H9 (cell line): ENCODE data around the gene BEGAIN. TPM values are rescaled to one million over a fixed set of nuclear protein-coding genes. Genes with fewer than 3 reads are reported as not detected.
A peak's percentile ranks its signal among the peaks of the same experiment; 100 is the strongest.

Experiments
- DNase-seq: peaks from one replicate; pipeline ENCODE4 v3.0.0-alpha.2; 2017
- H2AFZ ChIP-seq: one replicate; pipeline ENCODE4 v1.6.1; 2013; ENCODE audit warnings: mild to moderate bottlenecking, low read length, control low read depth, moderate library complexity
- H2AK5ac ChIP-seq: 2 replicates; pipeline ENCODE4 v1.6.1; 2013; ENCODE audit warnings: low read length, control low read depth, mixed read lengths; ENCODE audit not compliant: insufficient read length
- H2BK120ac ChIP-seq: one replicate; pipeline ENCODE4 v1.6.1; 2013; ENCODE audit warnings: low read depth, mild to moderate bottlenecking, low read length, control low read depth, inconsistent platforms; ENCODE audit not compliant: poor library complexity, severe bottlenecking
- H2BK12ac ChIP-seq: 2 replicates; pipeline ENCODE4 v1.6.1; 2013; ENCODE audit warnings: low read length, control low read depth, mixed read lengths, low read depth; ENCODE audit not compliant: insufficient read length
- H2BK15ac ChIP-seq: 2 replicates; pipeline ENCODE4 v1.6.1; 2013; ENCODE audit warnings: low read depth, low read length, control low read depth
- H2BK20ac ChIP-seq: one replicate; pipeline ENCODE4 v1.6.1; 2013; ENCODE audit warnings: low read depth, mild to moderate bottlenecking, low read length, control low read depth, inconsistent platforms; ENCODE audit not compliant: poor library complexity, severe bottlenecking
- H2BK5ac ChIP-seq: 2 replicates; pipeline ENCODE4 v1.6.1; 2013; ENCODE audit warnings: low read length, control low read depth, mixed read lengths; ENCODE audit not compliant: insufficient read length
- H3K14ac ChIP-seq: 2 replicates; pipeline ENCODE4 v1.6.1; 2013; ENCODE audit warnings: low read length, control low read depth; ENCODE audit not compliant: insufficient read depth
- H3K18ac ChIP-seq: 2 replicates; pipeline ENCODE4 v1.6.1; 2013; ENCODE audit warnings: low read depth, mild to moderate bottlenecking, mixed read lengths, low read length, control low read depth; ENCODE audit not compliant: insufficient read length
- H3K23ac ChIP-seq: 2 replicates; pipeline ENCODE4 v1.6.1; 2013; ENCODE audit warnings: low read length, control low read depth, mixed read lengths, low read depth; ENCODE audit not compliant: insufficient read length
- H3K23me2 ChIP-seq: 2 replicates; pipeline ENCODE4 v1.6.1; 2013; ENCODE audit warnings: low read depth, mild to moderate bottlenecking, mixed read lengths, low read length, control low read depth; ENCODE audit not compliant: insufficient read length, poor library complexity, severe bottlenecking
- H3K27ac ChIP-seq: 2 replicates; pipeline ENCODE4 v1.5.1; 2013; ENCODE audit warnings: low read length, control low read depth, mixed read lengths, low read depth; ENCODE audit not compliant: insufficient read length
- H3K27me3 ChIP-seq: 2 replicates; pipeline ENCODE4 v1.6.1; 2013; ENCODE audit warnings: low read length, control low read depth, inconsistent platforms; ENCODE audit not compliant: insufficient read depth
- H3K4ac ChIP-seq: 2 replicates; pipeline ENCODE4 v1.6.1; 2013; ENCODE audit warnings: low read depth, mild to moderate bottlenecking, control low read depth, inconsistent platforms, low read length, moderate library complexity
- H3K4me1 ChIP-seq: 2 replicates; pipeline ENCODE4 v1.6.1; 2013; ENCODE audit warnings: low read length, control low read depth, inconsistent platforms; ENCODE audit not compliant: insufficient read depth
- H3K4me2 ChIP-seq: 2 replicates; pipeline ENCODE4 v1.6.1; 2013; ENCODE audit warnings: low read length, control low read depth, mixed read lengths; ENCODE audit not compliant: insufficient read length, insufficient read depth
- H3K56ac ChIP-seq: 2 replicates; pipeline ENCODE4 v1.6.1; 2013; ENCODE audit warnings: low read depth, mild to moderate bottlenecking, mixed read lengths, low read length, control low read depth; ENCODE audit not compliant: insufficient read length
- H3K79me1 ChIP-seq: 2 replicates; pipeline ENCODE4 v1.6.1; 2013; ENCODE audit warnings: low read depth, mild to moderate bottlenecking, moderate library complexity, low read length, control low read depth, inconsistent platforms; ENCODE audit not compliant: insufficient read depth, poor library complexity, severe bottlenecking
- H3K79me2 ChIP-seq: 2 replicates; pipeline ENCODE4 v1.6.1; 2013; ENCODE audit warnings: low read length, control low read depth, inconsistent platforms; ENCODE audit not compliant: insufficient read depth
- H3K9ac ChIP-seq: 2 replicates; pipeline ENCODE4 v1.6.1; 2013; ENCODE audit warnings: low read length, control low read depth, mixed read lengths; ENCODE audit not compliant: insufficient read length; ENCODE audit errors: extremely low read depth
- H3K9me3 ChIP-seq: one replicate; pipeline ENCODE4 v1.6.1; 2013; ENCODE audit warnings: low read depth, low read length, inconsistent platforms; ENCODE audit not compliant: control insufficient read depth
- H3T11ph ChIP-seq: one replicate; pipeline ENCODE4 v1.6.1; 2013; ENCODE audit warnings: mild to moderate bottlenecking, low read length, control low read depth, inconsistent platforms
- H4K20me1 ChIP-seq: one replicate; pipeline ENCODE4 v1.6.1; 2013; ENCODE audit not compliant: control insufficient read depth, insufficient read length, insufficient read depth
- H4K5ac ChIP-seq: 2 replicates; pipeline ENCODE4 v1.6.1; 2013; ENCODE audit warnings: low read depth, mild to moderate bottlenecking, mixed read lengths, low read length, control low read depth; ENCODE audit not compliant: insufficient read length
- H4K8ac ChIP-seq: replicated peaks from 2 replicates; pipeline ENCODE4 v1.6.1; 2013; ENCODE audit warnings: low read length, control low read depth, mixed read lengths, low read depth; ENCODE audit not compliant: insufficient read length
- H4K91ac ChIP-seq: 2 replicates; pipeline ENCODE4 v1.6.1; 2013; ENCODE audit warnings: low read depth, mild to moderate bottlenecking, moderate library complexity, mixed read lengths, low read length, control low read depth; ENCODE audit not compliant: insufficient read length
- H3K27ac Mint-ChIP-seq, 3 experiments: 2 replicates in 2 of 3; 3 replicates in 1 of 3; pipeline ENCODE4 v1.8.0; 2020 to 2021; ENCODE audit warnings: mixed read lengths in 3 of 3, mild to moderate bottlenecking in 1 of 3, moderate library complexity in 1 of 3
- H3K27me3 Mint-ChIP-seq: 2 replicates; pipeline ENCODE4 v1.8.0; 2021; ENCODE audit warnings: low read depth, mild to moderate bottlenecking, moderate library complexity, mixed read lengths
- H3K36me3 Mint-ChIP-seq, 3 experiments: 2 replicates in 2 of 3; 3 replicates in 1 of 3; pipeline ENCODE4 v1.8.0; 2020 to 2021; ENCODE audit warnings: low read depth in 3 of 3, mixed read lengths in 3 of 3; ENCODE audit not compliant: insufficient read depth in 1 of 3
- H3K4me1 Mint-ChIP-seq, 2 experiments: 2 replicates each; pipeline ENCODE4 v1.8.0; 2020; ENCODE audit warnings: mixed read lengths in 2 of 2
- H3K4me3 Mint-ChIP-seq, 2 experiments: 2 replicates in 1 of 2; 3 replicates in 1 of 2; pipeline ENCODE4 v1.8.0; 2020 to 2021; ENCODE audit warnings: mild to moderate bottlenecking in 2 of 2, mixed read lengths in 2 of 2, moderate library complexity in 1 of 2
- H3K9me3 Mint-ChIP-seq, 2 experiments: 2 replicates in 1 of 2; 3 replicates in 1 of 2; pipeline ENCODE4 v1.8.0; 2020; ENCODE audit warnings: mild to moderate bottlenecking in 2 of 2, mixed read lengths in 2 of 2, moderate library complexity in 1 of 2
- WGBS: extraction: QIAGEN DNeasy Blood & Tissue Kit; methylation state at CpG from one replicate; pipeline ENCODE4 v1.1.7; 2013; ENCODE audit warnings: missing lambda C conversion rate, low lambda C conversion rate, mixed read lengths; ENCODE audit not compliant: insufficient read length; ENCODE audit errors: extremely low coverage; 5-methylcytosine and 5-hydroxymethylcytosine counted together
- total RNA-seq: library from RNA; stranded (reverse); gene quantifications from 2 replicates; pipeline ENCODE4 v1.2.1, GENCODE V29; 2021
- TF ChIP-seq, protein P1 (sequence below): fragments of 200-600 bp; sonication (generic); conservative IDR thresholded peaks from 3 replicates; pipeline ENCODE4 v1.8.0; 2021; ENCODE audit warnings: antibody characterized with exemption, mild to moderate bottlenecking

The BEGAIN gene
- total RNA-seq, 1 experiment from 2014 or later, result 2.6 TPM

DNA sequence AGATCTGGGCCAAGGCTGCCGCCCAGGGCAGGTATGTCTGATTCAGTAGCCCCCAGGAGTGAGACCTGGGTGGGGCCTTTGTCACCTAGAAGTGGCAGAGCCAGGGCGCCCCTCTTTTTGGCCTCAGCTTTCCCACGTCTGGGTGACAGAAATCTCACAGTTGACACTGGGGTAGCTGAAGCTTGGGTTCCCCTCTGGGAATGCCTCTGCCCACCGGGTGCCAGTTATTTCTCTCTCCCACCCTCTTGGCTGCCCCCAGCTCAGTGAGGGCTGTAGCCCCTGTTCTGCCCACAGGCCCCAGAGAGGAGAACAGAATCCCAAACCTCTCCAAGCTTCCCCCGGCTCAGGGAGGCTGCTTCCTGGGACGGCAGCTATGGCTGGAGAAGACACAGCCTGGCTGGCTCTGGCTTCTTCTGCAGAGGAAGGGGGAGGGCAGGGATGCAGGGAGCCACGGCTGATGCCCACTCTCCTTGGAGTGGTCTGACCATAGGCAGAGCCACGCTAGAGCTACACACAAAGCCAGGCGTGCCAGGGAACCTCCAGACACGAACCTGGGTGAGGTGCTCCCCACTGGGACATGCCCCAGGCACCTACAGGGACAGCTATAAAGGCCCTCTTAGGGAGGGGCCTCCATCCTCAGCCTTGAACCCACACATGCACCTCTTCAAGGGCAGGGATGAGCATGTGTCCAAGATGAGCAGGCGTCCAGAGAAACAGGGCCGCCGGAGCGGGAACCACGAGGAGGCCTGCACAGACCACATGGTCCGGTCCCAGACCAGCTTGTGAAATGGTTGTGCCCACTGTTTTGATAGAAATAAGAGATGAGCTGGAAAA lies 51.7 kb downstream of the BEGAIN start:
- no peak overlapping the region for H3K23ac ChIP-seq
- H4K5ac ChIP-seq, result no peak overlapping the region
- H4K8ac ChIP-seq, result no peak overlapping the region
- H3T11ph ChIP-seq, result no peak overlapping the region
- H2BK20ac ChIP-seq, result no peak overlapping the region
- no peak overlapping the region for H3K4ac ChIP-seq
- H3K27me3 ChIP-seq, result no peaks in the 10 kb centered on the region; the same call in 1 of the 2 replicates
- no peaks in the 10 kb centered on the region for H3K79me1 ChIP-seq
- H3K4me1 ChIP-seq, result no peaks in the 10 kb centered on the region
- Mint-ChIP-seq H3K36me3 (no peaks in the 10 kb centered on the region), H3K4me3 (no peak overlapping the region), H3K4me1 (peaks cover 9 to 14% of the 10 kb centered on the region in 2 experiments), H3K9me3 (no peaks in the 10 kb centered on the region), H3K27ac (peak overlapping the region in 1 of 3 experiments; percentile 53; a peak in 1 of 7 replicates), H3K27me3 (peaks cover 1% of the 10 kb centered on the region; the same call in 1 of the 2 replicates)
- no peak overlapping the region for H3K14ac ChIP-seq
- H3K79me2 ChIP-seq, result no peaks in the 10 kb centered on the region
- no peak overlapping the region for H3K4me2 ChIP-seq
- no peak overlapping the region for H4K91ac ChIP-seq
- DNase-seq, result peak; percentile 17
- no peak overlapping the region for H3K27ac ChIP-seq
- no CpG with 5 or more reads among the region's 16 CpGs for WGBS
- H2BK12ac ChIP-seq, result no peak overlapping the region
- no peak overlapping the region for H2AK5ac ChIP-seq
- H2AFZ ChIP-seq, result no peak overlapping the region
- H2BK5ac ChIP-seq, result no peak overlapping the region
- H4K20me1 ChIP-seq, result no peaks in the 10 kb centered on the region
- no peaks in the 10 kb centered on the region for H3K23me2 ChIP-seq
- no peak overlapping the region for H3K56ac ChIP-seq
- H2BK15ac ChIP-seq, result no peak overlapping the region
- no peak overlapping the region for H2BK120ac ChIP-seq
- TF ChIP-seq, protein P1, sequence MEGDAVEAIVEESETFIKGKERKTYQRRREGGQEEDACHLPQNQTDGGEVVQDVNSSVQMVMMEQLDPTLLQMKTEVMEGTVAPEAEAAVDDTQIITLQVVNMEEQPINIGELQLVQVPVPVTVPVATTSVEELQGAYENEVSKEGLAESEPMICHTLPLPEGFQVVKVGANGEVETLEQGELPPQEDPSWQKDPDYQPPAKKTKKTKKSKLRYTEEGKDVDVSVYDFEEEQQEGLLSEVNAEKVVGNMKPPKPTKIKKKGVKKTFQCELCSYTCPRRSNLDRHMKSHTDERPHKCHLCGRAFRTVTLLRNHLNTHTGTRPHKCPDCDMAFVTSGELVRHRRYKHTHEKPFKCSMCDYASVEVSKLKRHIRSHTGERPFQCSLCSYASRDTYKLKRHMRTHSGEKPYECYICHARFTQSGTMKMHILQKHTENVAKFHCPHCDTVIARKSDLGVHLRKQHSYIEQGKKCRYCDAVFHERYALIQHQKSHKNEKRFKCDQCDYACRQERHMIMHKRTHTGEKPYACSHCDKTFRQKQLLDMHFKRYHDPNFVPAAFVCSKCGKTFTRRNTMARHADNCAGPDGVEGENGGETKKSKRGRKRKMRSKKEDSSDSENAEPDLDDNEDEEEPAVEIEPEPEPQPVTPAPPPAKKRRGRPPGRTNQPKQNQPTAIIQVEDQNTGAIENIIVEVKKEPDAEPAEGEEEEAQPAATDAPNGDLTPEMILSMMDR, result no peak
- H3K18ac ChIP-seq, result no peak overlapping the region
- no peaks in the 10 kb centered on the region for H3K9me3 ChIP-seq
- H3K9ac ChIP-seq, result no peak overlapping the region
